ENCODE measurements around the gene MPP1.
"Not testable (repeated sequence)": the region's sequence is repeated elsewhere in the genome, so short reads cannot be mapped to it uniquely, and the experiment has no call there.

The MPP1 gene

DNA sequence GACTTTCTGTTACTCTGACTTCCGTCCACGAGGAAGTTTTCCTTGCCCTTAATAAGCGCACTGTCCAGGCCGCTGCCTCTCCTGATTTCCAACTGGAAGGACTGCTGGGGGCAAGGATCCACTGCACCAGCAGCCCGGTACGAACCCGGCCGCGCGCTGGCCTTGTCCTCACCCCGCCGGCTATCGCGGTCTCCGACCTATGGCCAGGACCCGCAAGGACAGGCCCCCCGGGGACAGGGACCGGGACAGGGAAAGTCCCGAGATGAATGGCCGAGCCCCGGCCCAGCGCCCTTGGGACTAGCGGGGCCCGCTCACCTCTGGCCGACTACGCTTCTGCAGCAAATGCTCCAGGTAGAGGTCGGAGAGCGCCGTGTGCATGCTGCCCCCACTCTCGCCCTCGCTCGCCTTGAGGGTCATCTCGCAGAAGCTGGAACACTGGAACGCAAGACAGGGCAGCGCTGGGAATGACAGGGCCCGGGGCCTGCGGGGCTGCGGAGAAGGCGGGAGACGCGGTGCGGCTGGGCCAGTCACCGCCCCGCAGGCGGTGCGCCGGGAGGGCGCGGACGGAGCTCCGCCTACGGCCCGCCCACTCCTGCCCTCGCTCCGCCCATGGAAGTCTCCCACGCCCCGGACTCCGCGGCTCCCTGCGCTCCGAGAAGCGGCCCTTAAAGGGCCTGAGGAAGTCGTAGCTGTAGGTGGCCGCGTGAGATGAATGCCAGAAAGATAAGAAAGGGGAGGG, at the start of gene MPP1:
Gene MPP1 (minus strand): TSS at position 529 of the 739 bp plus-strand sequence. CDS start 112 bp downstream, at position 417.
- in situ Hi-C loops (cut with HindIII; ENCODE audit: low pct_unique_long_range_greater_than_20kb, low sequenced_read_pairs) = no loop called here
- TF ChIP-seq JUND (IDR thresholded peaks at IDR 0.05; ENCODE audit: low read depth) = no peak
- DNase-seq (ENCODE audit: low read depth in 1 of 2, low spot score in 1 of 2) = peak; percentile 51 to 64

DNA sequence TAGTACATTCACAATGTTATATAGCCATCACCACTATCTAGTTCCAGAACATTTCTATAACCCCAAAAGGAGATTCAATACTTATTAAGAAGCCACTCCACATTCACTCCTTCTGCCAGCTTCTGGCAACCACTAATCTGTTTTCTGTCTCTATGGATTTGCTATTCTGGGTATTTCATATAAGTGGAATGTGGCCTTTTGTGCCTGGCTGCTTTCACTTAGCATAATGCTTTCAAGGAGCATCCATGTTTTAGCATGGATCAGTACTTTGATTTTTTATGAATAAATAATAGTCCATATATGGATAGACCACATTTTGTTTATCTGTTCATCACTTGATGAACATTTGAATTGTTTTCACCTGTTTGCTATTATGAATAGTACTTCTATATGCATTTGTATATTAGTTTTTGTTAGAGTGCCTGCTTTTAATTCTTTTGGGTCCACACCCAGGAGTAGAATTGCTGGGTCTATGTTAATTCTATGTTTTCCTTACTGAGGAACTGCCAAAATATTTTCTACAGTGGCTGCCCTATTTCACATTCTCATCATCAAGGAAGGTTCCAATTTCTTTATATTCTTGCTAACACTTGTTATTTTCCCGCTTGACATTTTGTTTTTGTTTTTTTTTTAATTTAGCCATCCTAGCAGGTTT, 45.8 kb upstream of the MPP1 start:
- no peak for TF ChIP-seq JUND (IDR thresholded peaks at IDR 0.05; ENCODE audit: low read depth)
- in situ Hi-C loops (cut with HindIII; ENCODE audit: low pct_unique_long_range_greater_than_20kb, low sequenced_read_pairs) = no loop called here
- DNase-seq (ENCODE audit: low read depth in 1 of 2, low spot score in 1 of 2) = no peak

DNA sequence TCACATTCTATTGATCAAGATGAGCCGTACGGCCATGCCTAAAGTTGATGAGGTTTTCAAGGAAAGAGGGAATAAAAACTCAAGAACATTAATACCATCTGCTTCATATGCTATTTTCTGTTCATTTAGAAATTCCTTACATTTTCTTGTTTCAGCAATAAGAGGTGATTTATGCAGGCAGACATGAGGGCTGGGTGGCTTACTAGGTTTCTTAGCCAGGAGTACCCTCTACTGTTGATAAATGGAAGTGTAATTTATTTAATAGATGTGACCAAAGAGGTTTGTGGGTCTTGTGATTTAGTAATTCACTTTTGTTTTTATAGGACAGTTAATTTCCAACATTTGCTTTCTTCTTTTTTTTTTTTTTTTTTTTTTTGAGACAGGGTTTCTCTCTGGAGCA, 35.6 kb upstream of the MPP1 start:
- TF ChIP-seq JUND (IDR thresholded peaks at IDR 0.05; ENCODE audit: low read depth) = no peak
- DNase-seq (ENCODE audit: low read depth in 1 of 2, low spot score in 1 of 2) = peak in 1 of 2 experiments; percentile 50
- in situ Hi-C loops (cut with HindIII; ENCODE audit: low pct_unique_long_range_greater_than_20kb, low sequenced_read_pairs) = no loop called here

DNA sequence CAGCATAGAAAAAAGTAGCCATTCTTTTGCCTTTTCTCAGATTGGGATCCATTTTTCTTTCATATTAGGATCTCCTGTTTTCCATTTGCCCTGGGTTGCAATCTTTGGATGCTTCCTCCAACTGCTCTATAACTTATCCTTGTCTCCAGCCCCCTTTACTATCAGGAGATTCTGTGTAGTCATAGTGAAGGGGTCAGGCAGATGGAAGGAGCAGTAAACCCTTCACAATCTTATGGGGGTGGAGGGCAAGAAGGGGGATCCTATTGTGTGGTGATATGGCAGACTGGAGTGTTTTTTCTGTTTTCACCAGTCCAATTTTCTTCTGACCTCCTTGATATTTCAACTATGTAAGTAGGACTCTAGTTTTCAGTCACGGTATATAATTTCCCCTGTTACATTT, 30.9 kb upstream of the MPP1 start:
- no peak for DNase-seq (ENCODE audit: low read depth in 1 of 2, low spot score in 1 of 2)
- TF ChIP-seq JUND (IDR thresholded peaks at IDR 0.05; ENCODE audit: low read depth) = no peak
- in situ Hi-C loops (cut with HindIII; ENCODE audit: low pct_unique_long_range_greater_than_20kb, low sequenced_read_pairs) = no loop called here

DNA sequence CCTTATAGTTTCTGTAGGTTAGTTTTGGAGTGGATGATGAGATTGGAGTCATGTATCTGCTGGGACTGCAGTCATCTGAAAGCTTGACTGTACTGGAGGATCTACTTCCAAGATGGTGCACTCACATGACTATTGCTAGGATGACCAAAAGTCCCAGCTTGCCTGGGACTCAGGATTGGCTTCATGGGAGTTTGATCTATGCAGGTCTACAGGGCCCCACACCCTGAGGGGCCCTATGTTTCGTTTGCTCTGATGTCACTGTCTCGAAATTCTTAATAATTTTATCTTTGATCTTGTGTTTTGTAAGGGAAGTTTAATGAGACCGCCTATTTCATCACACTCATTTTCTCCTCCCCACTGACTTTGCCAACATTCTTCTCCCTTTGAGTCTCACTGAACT, 29.3 kb upstream of the MPP1 start, which contains the start of gene SMIM9:
Gene SMIM9 (minus strand): TSS at position 101 of the 400 bp plus-strand sequence. CDS start 3,806 bp downstream, outside the sequence.
- no peak for TF ChIP-seq JUND (IDR thresholded peaks at IDR 0.05; ENCODE audit: low read depth)
- in situ Hi-C loops (cut with HindIII; ENCODE audit: low pct_unique_long_range_greater_than_20kb, low sequenced_read_pairs) = no loop called here
- peak in 1 of 2 experiments; percentile 26 for DNase-seq (ENCODE audit: low read depth in 1 of 2, low spot score in 1 of 2)

DNA sequence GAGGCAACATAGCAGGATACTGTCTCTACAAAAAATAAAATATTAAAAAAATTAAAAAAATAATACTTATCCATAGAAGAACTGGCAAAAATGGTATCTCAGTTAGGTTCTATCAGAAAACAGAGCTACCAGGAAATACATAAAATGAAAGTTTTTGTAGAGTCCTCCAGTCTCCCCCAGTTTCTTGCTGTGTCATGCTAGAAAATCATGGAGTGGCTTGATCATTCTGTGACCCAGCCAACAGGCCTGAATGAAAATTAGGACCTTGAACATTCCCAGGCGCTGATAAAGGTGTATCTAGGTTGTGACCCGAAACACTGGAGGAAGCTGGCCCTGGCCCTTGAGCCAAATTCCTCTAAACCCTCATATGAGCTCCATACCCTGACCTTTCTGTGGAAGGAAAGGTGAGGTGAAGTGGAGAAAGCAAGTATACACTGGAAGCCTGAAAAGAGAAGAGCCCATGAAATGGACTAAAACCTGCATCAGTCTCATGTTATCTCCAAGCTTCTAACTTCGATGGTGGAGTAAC, 28.5 kb upstream of the MPP1 start:
- in situ Hi-C loops (cut with HindIII; ENCODE audit: low pct_unique_long_range_greater_than_20kb, low sequenced_read_pairs) = no loop called here
- no peak for TF ChIP-seq JUND (IDR thresholded peaks at IDR 0.05; ENCODE audit: low read depth)
- no peak for DNase-seq (ENCODE audit: low read depth in 1 of 2, low spot score in 1 of 2)

DNA sequence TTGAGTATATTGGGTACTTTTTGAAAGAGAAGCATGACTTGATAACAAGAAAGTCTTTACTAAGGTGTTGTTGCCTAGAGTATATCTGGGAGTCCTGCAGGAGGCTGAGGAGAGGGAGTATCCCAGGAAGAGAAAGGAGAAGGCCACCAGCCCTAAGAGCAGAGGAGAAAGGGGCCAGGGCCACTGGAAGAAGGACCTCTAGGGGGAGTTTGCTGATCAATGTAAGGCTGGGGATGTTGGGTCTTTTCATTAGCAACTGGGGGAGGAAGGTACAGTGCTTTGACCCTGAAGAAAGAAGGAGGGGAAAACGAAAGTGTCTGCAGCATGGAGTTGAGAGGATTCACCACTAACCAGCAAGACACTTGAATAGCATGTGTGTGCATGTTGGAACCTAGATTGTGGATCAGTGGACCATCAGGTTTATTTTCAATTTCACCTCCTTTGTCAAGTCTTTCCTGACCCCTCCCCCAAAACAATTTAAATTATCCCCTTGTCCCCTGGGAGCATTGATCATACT, 24.7 kb upstream of the MPP1 start:
- no peak for DNase-seq (ENCODE audit: low read depth in 1 of 2, low spot score in 1 of 2)
- in situ Hi-C loops (cut with HindIII; ENCODE audit: low pct_unique_long_range_greater_than_20kb, low sequenced_read_pairs) = no loop called here
- TF ChIP-seq JUND (IDR thresholded peaks at IDR 0.05; ENCODE audit: low read depth) = no peak

DNA sequence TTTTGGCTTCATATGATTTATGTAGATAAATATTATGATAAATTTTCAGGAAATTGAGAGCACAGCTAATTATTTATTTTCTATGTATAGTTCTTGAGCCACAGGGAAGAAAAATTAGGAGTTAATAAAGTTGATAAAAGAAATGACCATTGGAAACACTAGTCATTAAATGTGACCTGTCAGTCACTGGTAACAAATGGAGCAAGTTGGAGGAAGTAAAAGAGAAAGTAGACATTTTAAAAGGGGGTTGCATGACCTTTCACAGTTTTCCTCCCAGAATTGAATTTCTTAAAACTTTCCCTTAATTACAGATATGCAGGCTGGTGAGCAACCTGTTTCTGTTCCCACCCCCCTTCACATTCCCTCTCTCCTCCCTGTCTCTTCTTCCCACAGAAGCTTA, 23.8 kb upstream of the MPP1 start:
- in situ Hi-C loops (cut with HindIII; ENCODE audit: low pct_unique_long_range_greater_than_20kb, low sequenced_read_pairs) = no loop called here
- no peak for DNase-seq (ENCODE audit: low read depth in 1 of 2, low spot score in 1 of 2)
- no peak for TF ChIP-seq JUND (IDR thresholded peaks at IDR 0.05; ENCODE audit: low read depth)

DNA sequence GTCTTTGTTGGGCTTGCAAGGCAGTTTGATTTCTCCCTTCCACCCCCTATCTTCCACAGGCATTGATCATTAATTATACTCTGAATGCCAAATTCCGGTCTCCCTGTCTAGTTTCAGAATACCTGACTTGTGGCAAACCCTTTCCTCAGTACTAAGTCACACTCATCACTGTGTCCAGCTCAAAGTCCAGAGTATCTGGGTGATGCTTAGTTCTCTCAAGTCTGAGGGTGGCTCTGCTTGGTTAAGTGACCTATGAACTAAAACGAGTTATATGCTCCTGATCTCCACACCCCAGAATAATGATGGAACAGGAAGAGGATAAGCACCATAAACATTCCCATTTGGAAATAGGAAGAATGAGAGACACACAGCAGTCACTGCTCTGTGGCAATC, 22.7 kb upstream of the MPP1 start:
- no peak for DNase-seq (ENCODE audit: low read depth in 1 of 2, low spot score in 1 of 2)
- no peak for TF ChIP-seq JUND (IDR thresholded peaks at IDR 0.05; ENCODE audit: low read depth)
- in situ Hi-C loops (cut with HindIII; ENCODE audit: low pct_unique_long_range_greater_than_20kb, low sequenced_read_pairs) = no loop called here

DNA sequence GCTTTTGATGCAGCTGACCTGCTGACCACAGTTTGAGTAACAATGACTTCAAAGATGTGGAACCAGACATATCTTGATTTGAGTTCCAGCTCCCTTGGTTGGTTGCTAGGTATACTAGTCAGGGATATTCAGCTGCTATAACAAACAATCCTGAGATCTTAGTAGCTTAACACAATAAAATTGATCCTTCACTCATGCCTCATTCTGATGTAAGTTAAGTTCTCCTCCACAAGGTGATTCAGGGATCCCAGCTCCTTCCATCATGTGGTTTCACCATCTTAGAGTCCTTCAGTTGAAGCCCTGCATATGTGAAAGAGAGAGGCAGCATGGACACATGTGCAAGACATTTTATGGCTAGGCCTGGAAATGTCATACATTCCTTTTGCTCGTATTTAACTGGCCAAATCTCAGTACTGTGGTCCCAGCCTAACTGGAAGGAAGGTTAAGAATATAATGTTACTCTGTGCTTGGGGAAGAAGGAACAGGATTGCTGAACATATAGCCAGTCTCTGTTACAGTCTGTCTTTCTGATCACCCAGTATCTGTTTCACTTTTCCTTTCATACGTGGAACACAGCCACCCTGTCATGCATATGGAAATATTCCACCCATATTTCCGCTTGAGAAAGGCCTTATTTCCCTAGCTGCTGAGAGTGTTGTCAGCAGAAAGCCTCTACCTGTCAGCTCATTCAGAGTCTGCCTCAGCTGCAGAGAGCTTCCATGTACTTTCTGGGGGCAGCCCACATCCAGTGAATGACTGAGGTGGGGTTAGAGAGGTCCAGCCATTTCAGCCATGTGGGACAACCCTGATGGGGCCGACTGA, 22.1 kb upstream of the MPP1 start:
- no peak for DNase-seq (ENCODE audit: low read depth in 1 of 2, low spot score in 1 of 2)
- in situ Hi-C loops (cut with HindIII; ENCODE audit: low pct_unique_long_range_greater_than_20kb, low sequenced_read_pairs) = no loop called here
- TF ChIP-seq JUND (IDR thresholded peaks at IDR 0.05; ENCODE audit: low read depth) = no peak

DNA sequence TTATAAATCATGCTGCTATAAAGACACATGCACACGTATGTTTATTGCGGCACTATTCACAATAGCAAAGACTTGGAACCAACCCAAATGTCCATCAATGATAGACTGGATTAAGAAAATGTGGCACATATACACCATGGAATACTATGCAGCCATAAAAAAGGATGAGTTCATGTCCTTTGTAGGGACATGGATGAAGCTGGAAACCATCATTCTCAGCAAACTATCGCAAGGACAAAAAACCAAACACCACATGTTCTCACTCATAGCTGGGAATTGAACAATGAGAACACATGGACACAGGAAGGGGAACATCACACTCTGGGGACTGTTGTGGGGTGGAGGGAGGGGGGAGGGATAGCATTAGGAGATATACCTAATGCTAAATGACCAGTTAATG, 20.3 kb upstream of the MPP1 start:
- in situ Hi-C loops (cut with HindIII; ENCODE audit: low pct_unique_long_range_greater_than_20kb, low sequenced_read_pairs); DNase-seq (ENCODE audit: low read depth in 1 of 2, low spot score in 1 of 2): not testable (repeated sequence)

DNA sequence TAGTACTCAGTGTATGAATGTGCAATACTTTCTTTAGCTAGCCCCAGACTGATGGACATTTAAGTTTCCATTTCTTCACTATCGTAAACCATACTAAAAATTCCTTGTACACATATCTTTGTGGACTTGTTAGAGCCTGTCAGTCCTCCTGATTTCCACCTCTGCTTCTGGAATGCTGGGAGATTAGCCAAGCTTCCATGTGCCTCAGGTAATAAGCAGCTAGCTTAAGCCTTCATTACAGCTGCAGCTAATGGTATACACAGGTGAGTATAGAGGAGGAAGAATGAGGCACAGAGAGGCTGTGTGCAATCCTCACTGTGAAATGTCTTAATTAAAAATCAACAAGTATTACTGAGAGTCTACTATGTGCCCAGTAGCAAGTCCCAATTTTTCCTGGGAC, 19.4 kb upstream of the MPP1 start:
- no peak for DNase-seq (ENCODE audit: low read depth in 1 of 2, low spot score in 1 of 2)
- in situ Hi-C loops (cut with HindIII; ENCODE audit: low pct_unique_long_range_greater_than_20kb, low sequenced_read_pairs) = no loop called here

More for the DNA sequence above, 19.4 kb upstream of the MPP1 start:
- no peak for TF ChIP-seq JUND (IDR thresholded peaks at IDR 0.05; ENCODE audit: low read depth)

All from T47D (cell line).